WTC11 (cell line): Measurements from ENCODE around the gene POU5F1. TPM values are rescaled to one million over a fixed set of nuclear protein-coding genes. Genes with fewer than 3 reads are reported as not detected.

Experiments used
- ATAC-seq: fragments of 200-7000 bp; cut with Tn5 transposase; 2 replicates; pipeline ENCODE4 v1.10.0; 2021; ENCODE audit warnings: mild to moderate bottlenecking, moderate library complexity
- CTCF ChIA-PET: fragments of 300-600 bp; sonication (Branson Sonifier 250); formaldehyde crosslinking; loops from one replicate; lab custom pipeline; 2021; ENCODE audit warnings: antibody characterized with exemption; lab: Charles Lee
- POLR2A ChIA-PET: fragments of 350-600 bp; sonication (Branson Sonifier 250); formaldehyde crosslinking; loops from one replicate; lab custom pipeline; 2021; ENCODE audit warnings: antibody characterized with exemption; lab: Charles Lee
- DNase-seq: peaks from one replicate; pipeline ENCODE4 v3.0.0; 2021; ENCODE audit warnings: low spot score
- H3K27ac Mint-ChIP-seq: 2 replicates; pipeline ENCODE4 v1.8.0; 2021; ENCODE audit warnings: mixed read lengths
- H3K27me3 Mint-ChIP-seq: 2 replicates; pipeline ENCODE4 v1.8.0; 2021; ENCODE audit warnings: low read depth, mild to moderate bottlenecking, moderate library complexity, mixed read lengths
- H3K36me3 Mint-ChIP-seq: 2 replicates; pipeline ENCODE4 v1.8.0; 2021; ENCODE audit warnings: mixed read lengths
- H3K4me1 Mint-ChIP-seq: 2 replicates; pipeline ENCODE4 v1.8.0; 2022; ENCODE audit warnings: mixed read lengths
- H3K4me3 Mint-ChIP-seq: 2 replicates; pipeline ENCODE4 v1.8.0; 2021; ENCODE audit warnings: mild to moderate bottlenecking, moderate library complexity, mixed read lengths
- H3K9me3 Mint-ChIP-seq: 2 replicates; pipeline ENCODE4 v1.8.0; 2021; ENCODE audit warnings: mixed read lengths
- AFF4 ChIP-seq: sonication (generic); formaldehyde crosslinking; IDR thresholded peaks from 2 replicates; pipeline ENCODE4 v1.8.1; 2023; ENCODE audit warnings: mild to moderate bottlenecking, missing genetic modification reagents, borderline replicate concordance
- ARID4B ChIP-seq: sonication (generic); formaldehyde crosslinking; IDR thresholded peaks from 2 replicates; pipeline ENCODE4 v1.8.0; 2023; ENCODE audit warnings: missing genetic modification reagents, mild to moderate bottlenecking, borderline replicate concordance
- ELF4 ChIP-seq: sonication (generic); formaldehyde crosslinking; IDR thresholded peaks from 2 replicates; pipeline ENCODE4 v1.8.1; 2022; ENCODE audit warnings: low read depth, mild to moderate bottlenecking, moderate library complexity, missing genetic modification reagents
- FOXP4 ChIP-seq: sonication (generic); formaldehyde crosslinking; IDR thresholded peaks from 2 replicates; pipeline ENCODE4 v1.8.0; 2022; ENCODE audit warnings: mild to moderate bottlenecking, missing genetic modification reagents
- GABPB1 ChIP-seq: sonication (generic); formaldehyde crosslinking; IDR thresholded peaks from 2 replicates; pipeline ENCODE4 v1.8.1; 2023; ENCODE audit warnings: mild to moderate bottlenecking, missing genetic modification reagents
- MAX ChIP-seq: sonication (generic); formaldehyde crosslinking; IDR thresholded peaks from 2 replicates; pipeline ENCODE4 v1.8.0; 2022; ENCODE audit warnings: mild to moderate bottlenecking, missing genetic modification reagents
- MLX ChIP-seq: sonication (generic); formaldehyde crosslinking; IDR thresholded peaks from 2 replicates; pipeline ENCODE4 v1.8.1; 2023; ENCODE audit warnings: mild to moderate bottlenecking, missing genetic modification reagents, moderate library complexity
- MXD4 ChIP-seq: fragments of 250-450 bp; sonication (Bioruptor Pico); IDR thresholded peaks from 2 replicates; pipeline ENCODE4 v1.8.0; 2021; ENCODE audit warnings: mild to moderate bottlenecking, moderate library complexity, borderline replicate concordance
- NR2C2 ChIP-seq: sonication (generic); formaldehyde crosslinking; IDR thresholded peaks from 2 replicates; pipeline ENCODE4 v1.8.0; 2022; ENCODE audit warnings: mild to moderate bottlenecking, missing genetic modification reagents
- NR3C1 ChIP-seq: sonication (generic); formaldehyde crosslinking; conservative IDR thresholded peaks from 2 replicates; pipeline ENCODE4 v1.8.1; 2023; ENCODE audit warnings: low read depth, mild to moderate bottlenecking, missing genetic modification reagents
- PREB ChIP-seq: sonication (generic); formaldehyde crosslinking; IDR thresholded peaks from 2 replicates; pipeline ENCODE4 v1.8.1; 2022; ENCODE audit warnings: mild to moderate bottlenecking, missing genetic modification reagents, moderate library complexity, borderline replicate concordance
- TCF7 ChIP-seq: sonication (generic); formaldehyde crosslinking; IDR thresholded peaks from 2 replicates; pipeline ENCODE4 v1.8.0; 2022; ENCODE audit warnings: mild to moderate bottlenecking, low read depth, missing genetic modification reagents, moderate library complexity
- USF2 ChIP-seq: sonication (generic); formaldehyde crosslinking; IDR thresholded peaks from 2 replicates; pipeline ENCODE4 v1.8.1; 2023; ENCODE audit warnings: mild to moderate bottlenecking, missing genetic modification reagents, moderate library complexity
- ZNF121 ChIP-seq: sonication (generic); formaldehyde crosslinking; IDR thresholded peaks from 2 replicates; pipeline ENCODE4 v1.8.0; 2023; ENCODE audit warnings: missing genetic modification reagents
- ZNF263 ChIP-seq: sonication (generic); formaldehyde crosslinking; IDR thresholded peaks from 2 replicates; pipeline ENCODE4 v1.8.1; 2022; ENCODE audit warnings: low read depth, mild to moderate bottlenecking, moderate library complexity, missing genetic modification reagents
- ZNF281 ChIP-seq: sonication (generic); formaldehyde crosslinking; IDR thresholded peaks from 2 replicates; pipeline ENCODE4 v1.8.0; 2023; ENCODE audit warnings: mild to moderate bottlenecking, missing genetic modification reagents
- ZSCAN18 ChIP-seq: fragments of 250-450 bp; sonication (Bioruptor Pico); IDR thresholded peaks from 2 replicates; pipeline ENCODE4 v2.1.2; 2022; ENCODE audit warnings: mild to moderate bottlenecking, moderate library complexity
- total RNA-seq: library from RNA; stranded (reverse); gene quantifications from 3 replicates; pipeline ENCODE4 v1.2.3, GENCODE V29; 2021

The POU5F1 gene
- total RNA-seq, 1 experiment from 2014 or later: 2,735 TPM

GRCh38 chr6:31144970-31145340 is 25.5 kb downstream of the POU5F1 start (continued):
- no peak for TF ChIP-seq ZSCAN18 (CRISPR knock-in tag)
- no peak for TF ChIP-seq NR3C1
- TF ChIP-seq PREB: no peak
- TF ChIP-seq MLX (CRISPR knock-in tag): no peak
- TF ChIP-seq, all 79 proteins: peak for 0

- DNase-seq (no peak), ATAC-seq (no peak)
- ChIA-PET POLR2A (no interaction called here), CTCF (no interaction called here)
- Mint-ChIP-seq H3K4me3 (no peak overlapping the region), H3K27me3 (no peaks in the 10 kb centered on the region), H3K9me3 (no peaks in the 10 kb centered on the region), H3K27ac (no peak overlapping the region; the same call in 1 of the 2 replicates), H3K36me3 (peaks cover 44% of the 10 kb centered on the region), H3K4me1 (peaks cover 26% of the 10 kb centered on the region)
- no peak for TF ChIP-seq ZNF263
- no peak for TF ChIP-seq NR2C2
- TF ChIP-seq FOXP4 (CRISPR knock-in tag): no peak
- no peak for TF ChIP-seq USF2 (CRISPR knock-in tag)
- no peak for TF ChIP-seq ARID4B (CRISPR knock-in tag)
- TF ChIP-seq ZNF121: no peak
- TF ChIP-seq AFF4 (CRISPR knock-in tag): no peak
- TF ChIP-seq GABPB1 (CRISPR knock-in tag): no peak
- no peak for TF ChIP-seq TCF7 (CRISPR knock-in tag)
- no peak for TF ChIP-seq MXD4 (CRISPR knock-in tag)
- TF ChIP-seq ZNF281 (CRISPR knock-in tag): no peak
- TF ChIP-seq MAX: no peak
- TF ChIP-seq ELF4 (CRISPR knock-in tag): no peak
Measured at GRCh38 chr6:31144296-31144969, 26.0 kb downstream of the POU5F1 start.
